ENCODE data around the gene P2RY4.
"Not testable (repeated sequence)": the region's sequence is repeated elsewhere in the genome, so short reads cannot be mapped to it uniquely, and the experiment has no call there.

P2RY4 gene

GRCh38 chrX:70241501-70241900, 18.5 kb downstream of the P2RY4 start:
- no peak for DNase-seq

GRCh38 chrX:70240751-70241150, 19.3 kb downstream of the P2RY4 start:
- DNase-seq, result no peak

GRCh38 chrX:70234355-70234754, 25.6 kb downstream of the P2RY4 start, which contains the start of gene AWAT1:
Gene AWAT1 (plus strand): TSS chrX:70234655. CDS start chrX:70234696, 41 bp downstream.
- DNase-seq, result no peak

GRCh38 chrX:70231666-70232065, 28.3 kb downstream of the P2RY4 start:
- no peak for DNase-seq

- no peak for DNase-seq
Measured at GRCh38 chrX:70226687-70227086, 33.3 kb downstream of the P2RY4 start.

DNA sequence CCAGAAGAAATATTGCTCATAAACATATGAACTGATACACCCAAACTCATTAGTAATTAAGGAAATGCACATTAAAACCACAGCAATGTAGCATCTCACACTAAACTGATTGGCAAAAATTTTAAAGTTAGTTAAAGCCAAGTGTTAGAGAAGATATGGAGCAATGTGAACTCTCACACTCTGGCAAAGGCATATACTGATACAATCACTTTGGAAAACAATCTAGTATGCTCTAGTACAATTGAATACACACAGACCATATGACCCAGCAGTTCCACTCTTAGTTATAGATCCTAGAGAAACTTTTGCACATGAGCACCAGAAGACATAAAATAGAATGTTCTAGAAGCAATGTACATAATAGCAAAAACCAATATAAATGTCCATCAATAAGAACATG, 34.0 kb downstream of the P2RY4 start:
- no peak for DNase-seq

GRCh38 chrX:70219938-70220764, 39.9 kb downstream of the P2RY4 start:
- DNase-seq, result no peak

GRCh38 chrX:70209570-70209969, 50.4 kb downstream of the P2RY4 start:
- DNase-seq, result not testable (repeated sequence)

GRCh38 chrX:70208479-70208878, 51.5 kb downstream of the P2RY4 start:
- no peak for DNase-seq

All from T1000 (cell line).